Esophagus squamous epithelium (tissue), 4 donors: Measurements from ENCODE around the gene IRX4.

Source experiments
- CTCF ChIP-seq, 6 experiments: fragments of 450-650 bp in 4 of 6; fragments of 200-600 bp in 2 of 6; sonication (generic) in 2 of 6; IDR thresholded peaks; one replicate each; pipeline ENCODE4 v1.5.1; 2016 to 2019; ENCODE audit warnings: antibody characterized with exemption in 6 of 6, mild to moderate bottlenecking in 4 of 6, moderate library complexity in 4 of 6
- POLR2A ChIP-seq, 4 donors: fragments of 450-650 bp; IDR thresholded peaks; one replicate each; pipeline ENCODE4 v1.6.1; 2017; ENCODE audit warnings: antibody characterized with exemption in 4 of 4, mild to moderate bottlenecking in 4 of 4, moderate library complexity in 3 of 4

DNA sequence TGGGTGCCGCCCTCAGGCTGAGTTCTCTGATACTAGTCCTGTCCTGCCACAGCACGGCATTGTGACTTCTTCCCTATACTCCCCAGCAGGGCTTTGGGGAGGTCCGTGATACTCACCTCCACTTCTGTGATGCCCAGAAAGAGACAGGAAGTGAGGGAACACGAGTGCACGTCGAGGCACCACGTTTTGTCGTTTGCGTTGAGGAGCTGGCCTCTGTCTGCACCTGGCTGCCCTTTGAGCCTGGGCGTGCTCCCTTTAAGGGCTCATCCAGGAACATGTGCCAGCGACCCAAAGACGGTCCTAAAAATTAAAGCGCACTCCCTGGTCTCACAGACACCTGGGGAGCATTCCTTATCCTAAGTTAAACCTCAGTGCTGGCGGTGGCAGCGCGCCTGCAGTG lies 8.7 kb upstream of the IRX4 start:
- TF ChIP-seq CTCF (IDR thresholded peaks at IDR 0.05) (no peak), POLR2A (IDR thresholded peaks at IDR 0.05) (no peak)
